ENCODE data around the gene ARGLU1.

The ARGLU1 gene, protein sequence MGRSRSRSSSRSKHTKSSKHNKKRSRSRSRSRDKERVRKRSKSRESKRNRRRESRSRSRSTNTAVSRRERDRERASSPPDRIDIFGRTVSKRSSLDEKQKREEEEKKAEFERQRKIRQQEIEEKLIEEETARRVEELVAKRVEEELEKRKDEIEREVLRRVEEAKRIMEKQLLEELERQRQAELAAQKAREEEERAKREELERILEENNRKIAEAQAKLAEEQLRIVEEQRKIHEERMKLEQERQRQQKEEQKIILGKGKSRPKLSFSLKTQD

GRCh38 chr13:106567474-106568298, at the start of gene ARGLU1:
ARGLU1 (minus strand) TSS chr13:106568137; CDS start chr13:106567919, 218 bp downstream.
- Histone ChIP-seq H3K27me3 (no peaks in the 10 kb centered on the region), H3K9me3 (no peaks in the 10 kb centered on the region), H3K4me3 (ENCODE audit: low read depth in 1 of 2, low read length in 1 of 2) (peak within 1 kb of the TSS; percentile 92 to 97), H3K27ac (peak within 1 kb of the TSS; percentile 96), H3K36me3 (no peaks in the 10 kb centered on the region), H3K4me1 (ENCODE audit: control insufficient read depth in 1 of 2, insufficient read depth in 1 of 2, low read depth in 1 of 2, low read length in 1 of 2) (peaks cover 33 to 41% of the 10 kb centered on the region in 2 experiments)
- TF ChIP-seq, protein P1, sequence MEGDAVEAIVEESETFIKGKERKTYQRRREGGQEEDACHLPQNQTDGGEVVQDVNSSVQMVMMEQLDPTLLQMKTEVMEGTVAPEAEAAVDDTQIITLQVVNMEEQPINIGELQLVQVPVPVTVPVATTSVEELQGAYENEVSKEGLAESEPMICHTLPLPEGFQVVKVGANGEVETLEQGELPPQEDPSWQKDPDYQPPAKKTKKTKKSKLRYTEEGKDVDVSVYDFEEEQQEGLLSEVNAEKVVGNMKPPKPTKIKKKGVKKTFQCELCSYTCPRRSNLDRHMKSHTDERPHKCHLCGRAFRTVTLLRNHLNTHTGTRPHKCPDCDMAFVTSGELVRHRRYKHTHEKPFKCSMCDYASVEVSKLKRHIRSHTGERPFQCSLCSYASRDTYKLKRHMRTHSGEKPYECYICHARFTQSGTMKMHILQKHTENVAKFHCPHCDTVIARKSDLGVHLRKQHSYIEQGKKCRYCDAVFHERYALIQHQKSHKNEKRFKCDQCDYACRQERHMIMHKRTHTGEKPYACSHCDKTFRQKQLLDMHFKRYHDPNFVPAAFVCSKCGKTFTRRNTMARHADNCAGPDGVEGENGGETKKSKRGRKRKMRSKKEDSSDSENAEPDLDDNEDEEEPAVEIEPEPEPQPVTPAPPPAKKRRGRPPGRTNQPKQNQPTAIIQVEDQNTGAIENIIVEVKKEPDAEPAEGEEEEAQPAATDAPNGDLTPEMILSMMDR (IDR thresholded peaks at IDR 0.05) = peak; percentile 24

DNA sequence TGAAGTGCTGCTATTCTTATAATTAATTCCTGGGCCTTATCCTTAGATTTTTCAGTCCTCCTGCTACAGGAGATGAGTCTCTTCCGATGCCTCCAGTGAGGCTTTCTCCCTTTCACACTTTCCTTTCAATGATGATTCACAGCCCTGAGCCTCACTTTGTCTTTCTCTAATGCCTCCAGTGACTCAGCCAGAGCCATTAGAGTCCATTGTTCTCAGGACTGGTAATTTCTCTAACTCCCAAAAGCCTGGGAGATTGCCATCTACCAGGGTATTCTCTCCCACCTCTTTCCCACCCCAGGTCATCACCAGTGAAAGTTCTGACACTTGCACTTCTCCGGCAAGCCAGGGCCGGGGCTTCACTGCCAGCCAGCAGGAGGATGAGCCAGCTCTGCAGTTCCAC, 49.6 kb upstream of the ARGLU1 start:
- H3K4me1 ChIP-seq (ENCODE audit: control insufficient read depth in 1 of 2, insufficient read depth in 1 of 2, low read depth in 1 of 2, low read length in 1 of 2) = peaks cover 0 to 4% of the 10 kb centered on the region in 2 experiments
- H3K4me3 ChIP-seq (ENCODE audit: low read depth in 1 of 2, low read length in 1 of 2) = no peak overlapping the region
- peaks cover 23% of the 10 kb centered on the region for H3K27me3 ChIP-seq
- no peak overlapping the region for H3K27ac ChIP-seq
- H3K9me3 ChIP-seq = no peaks in the 10 kb centered on the region
- TF ChIP-seq, protein P1 (IDR thresholded peaks at IDR 0.05) = no peak
- no peaks in the 10 kb centered on the region for H3K36me3 ChIP-seq

DNA sequence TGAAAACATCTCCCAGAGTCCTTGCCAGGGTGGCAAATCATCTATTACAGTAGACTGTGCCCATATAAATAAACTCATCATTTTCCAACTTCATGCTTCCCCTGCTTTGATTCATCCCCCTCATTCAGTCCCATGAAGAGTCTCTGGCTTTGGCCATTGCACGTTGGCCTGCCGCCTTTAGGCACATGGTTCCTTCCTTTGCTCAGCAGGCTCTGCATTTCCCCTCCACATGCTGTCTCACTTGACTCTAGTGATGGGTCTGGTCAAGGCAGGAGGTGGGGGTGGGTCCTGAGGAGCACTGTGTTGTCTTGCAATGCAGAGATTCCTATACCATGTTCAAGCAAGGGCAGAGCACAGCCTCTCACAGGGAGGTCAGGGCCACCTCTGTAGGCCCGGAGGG, 48.8 kb upstream of the ARGLU1 start:
- TF ChIP-seq, protein P1 (IDR thresholded peaks at IDR 0.05) = no peak
- Histone ChIP-seq H3K36me3 (no peaks in the 10 kb centered on the region), H3K27ac (no peak overlapping the region), H3K27me3 (peaks cover 15% of the 10 kb centered on the region), H3K4me3 (ENCODE audit: low read depth in 1 of 2, low read length in 1 of 2) (no peak overlapping the region), H3K4me1 (ENCODE audit: control insufficient read depth in 1 of 2, insufficient read depth in 1 of 2, low read depth in 1 of 2, low read length in 1 of 2) (peaks cover 0 to 6% of the 10 kb centered on the region in 2 experiments), H3K9me3 (no peaks in the 10 kb centered on the region)

GRCh38 chr13:106614874-106615273, 46.9 kb upstream of the ARGLU1 start:
- Histone ChIP-seq H3K36me3 (no peaks in the 10 kb centered on the region), H3K27me3 (no peaks in the 10 kb centered on the region), H3K9me3 (no peaks in the 10 kb centered on the region), H3K27ac (no peak overlapping the region), H3K4me3 (ENCODE audit: low read depth in 1 of 2, low read length in 1 of 2) (no peak overlapping the region), H3K4me1 (ENCODE audit: control insufficient read depth in 1 of 2, insufficient read depth in 1 of 2, low read depth in 1 of 2, low read length in 1 of 2) (peaks cover 0 to 6% of the 10 kb centered on the region in 2 experiments)
- TF ChIP-seq, protein P1 (IDR thresholded peaks at IDR 0.05) = no peak

GRCh38 chr13:106612688-106613087, 44.8 kb upstream of the ARGLU1 start:
- Histone ChIP-seq H3K36me3 (no peaks in the 10 kb centered on the region), H3K4me3 (ENCODE audit: low read depth in 1 of 2, low read length in 1 of 2) (no peak overlapping the region), H3K27ac (no peak overlapping the region), H3K9me3 (no peaks in the 10 kb centered on the region), H3K4me1 (ENCODE audit: control insufficient read depth in 1 of 2, insufficient read depth in 1 of 2, low read depth in 1 of 2, low read length in 1 of 2) (peaks cover 0 to 6% of the 10 kb centered on the region in 2 experiments), H3K27me3 (no peaks in the 10 kb centered on the region)
- TF ChIP-seq, protein P1 (IDR thresholded peaks at IDR 0.05) = no peak

Measured in neutrophil (primary cell).